A673 (cell line): ENCODE measurements around the gene ZCCHC24. TPM values are rescaled to one million over a fixed set of nuclear protein-coding genes. Genes with fewer than 3 reads are reported as not detected.

Source experiments
- BruUV-seq: library from RNA; stranded (reverse); fragments of 400-500 nt; replicated peaks from 2 replicates; lab custom pipeline; 2021; lab: Mats Ljungman, UMichigan
- CTCF ChIA-PET: fragments of 300-600 bp; sonication (Branson Sonifier 250); formaldehyde crosslinking; loops from one replicate; lab custom pipeline; 2022; ENCODE audit warnings: antibody characterized with exemption; lab: Charles Lee
- POLR2A ChIA-PET: fragments of 300-600 bp; sonication (Branson Sonifier 250); formaldehyde crosslinking; loops from one replicate; lab custom pipeline; 2022; ENCODE audit warnings: antibody characterized with exemption; ENCODE audit not compliant: low non-redundant PET; lab: Charles Lee
- DNase-seq: peaks from one replicate; pipeline ENCODE4 v3.0.0-alpha.2; 2015; ENCODE audit warnings: low spot score
- H3K27ac ChIP-seq: fragments of 200-600 bp; sonication (generic); 2 replicates; pipeline ENCODE4 v1.5.1; 2016; ENCODE audit warnings: mixed run types, low read depth, mild to moderate bottlenecking, mixed read lengths, antibody characterized with exemption, low read length; ENCODE audit not compliant: poor library complexity, severe bottlenecking
- H3K27me3 ChIP-seq: fragments of 200-600 bp; sonication (generic); replicated peaks from 2 replicates; pipeline ENCODE4 v1.6.1; 2017; ENCODE audit warnings: mixed run types, low read depth, mild to moderate bottlenecking, mixed read lengths, antibody characterized with exemption, low read length; ENCODE audit not compliant: insufficient read depth, poor library complexity
- H3K36me3 ChIP-seq: fragments of 200-600 bp; sonication (generic); 2 replicates; pipeline ENCODE4 v1.6.1; 2016; ENCODE audit warnings: mixed run types, mild to moderate bottlenecking, mixed read lengths, antibody characterized with exemption, low read length; ENCODE audit not compliant: insufficient read depth, poor library complexity, severe bottlenecking
- H3K4me1 ChIP-seq: fragments of 200-600 bp; sonication (generic); 2 replicates; pipeline ENCODE4 v1.6.1; 2017; ENCODE audit warnings: mixed run types, mild to moderate bottlenecking, mixed read lengths, antibody characterized with exemption, low read length; ENCODE audit not compliant: insufficient read depth, poor library complexity, severe bottlenecking
- H3K4me3 ChIP-seq: fragments of 200-600 bp; sonication (generic); 2 replicates; pipeline ENCODE4 v1.5.1; 2016; ENCODE audit warnings: low read depth, mixed run types, mild to moderate bottlenecking, mixed read lengths, low read length; ENCODE audit not compliant: poor library complexity, severe bottlenecking
- H3K9me3 ChIP-seq: fragments of 200-600 bp; sonication (generic); 2 replicates; pipeline ENCODE4 v1.6.1; 2016; ENCODE audit warnings: mixed run types, low read depth, mild to moderate bottlenecking, mixed read lengths, antibody characterized with exemption, low read length; ENCODE audit not compliant: poor library complexity, severe bottlenecking
- CTCF ChIP-seq: fragments of 300-800, 200-600 bp; sonication (generic); conservative IDR thresholded peaks from 2 replicates; pipeline ENCODE4 v1.5.1; 2017; ENCODE audit warnings: low read depth, mild to moderate bottlenecking, antibody characterized with exemption, low read length, moderate library complexity, mixed read lengths
- EZH2 ChIP-seq: fragments of 200-600 bp; sonication (generic); IDR thresholded peaks from 2 replicates; pipeline ENCODE4 v1.6.1; 2017; ENCODE audit warnings: borderline replicate concordance, low read depth, mild to moderate bottlenecking, mixed read lengths, antibody characterized with exemption, low read length; ENCODE audit not compliant: poor library complexity, severe bottlenecking
- intact Hi-C: fragments of 100-400 bp; cut with micrococcal nuclease; formaldehyde crosslinking; loops from one replicate; pipeline ENCODE4 v1.10.0; 2022; ENCODE audit not compliant: unreplicated experiment
- total RNA-seq: library from RNA; stranded (reverse); gene quantifications from 2 replicates; pipeline ENCODE4 v1.2.3, GENCODE V29; 2021

Gene ZCCHC24
- total RNA-seq, 1 experiment from 2014 or later: 9.8 TPM

GRCh38 chr10:79477456-79477855 lies 32.0 kb upstream of the ZCCHC24 start:
- Histone ChIP-seq H3K9me3 (no peaks in the 10 kb centered on the region), H3K4me1 (peaks cover 4% of the 10 kb centered on the region), H3K27ac (no peak overlapping the region), H3K4me3 (no peak overlapping the region), H3K27me3 (no peaks in the 10 kb centered on the region), H3K36me3 (no peaks in the 10 kb centered on the region)
- POLR2A ChIA-PET: interaction anchor here (0.6 kb wide), 1 partner anchor 118 kb away, joined by 3 read pairs; no protein-coding TSS in a partner anchor
- intact Hi-C loops: no loop called here
- TF ChIP-seq EZH2 (no peak), CTCF (no peak)
- no TSS peak for BruUV-seq
- CTCF ChIA-PET: no interaction called here
- no peak for DNase-seq

GRCh38 chr10:79476645-79477044 lies 31.2 kb upstream of the ZCCHC24 start:
- Histone ChIP-seq H3K36me3 (no peaks in the 10 kb centered on the region), H3K27ac (no peak overlapping the region), H3K9me3 (no peaks in the 10 kb centered on the region), H3K27me3 (no peaks in the 10 kb centered on the region), H3K4me3 (no peak overlapping the region), H3K4me1 (no peaks in the 10 kb centered on the region)
- no TSS peak for BruUV-seq
- no peak for DNase-seq
- ChIA-PET CTCF (no interaction called here), POLR2A (no interaction called here)
- intact Hi-C loops: no loop called here
- no peak for TF ChIP-seq CTCF
- no peak for TF ChIP-seq EZH2

GRCh38 chr10:79475877-79476276 lies 30.5 kb upstream of the ZCCHC24 start:
- intact Hi-C loops: no loop called here
- Histone ChIP-seq H3K4me3 (no peak overlapping the region), H3K27ac (no peak overlapping the region), H3K4me1 (no peaks in the 10 kb centered on the region), H3K36me3 (no peaks in the 10 kb centered on the region), H3K9me3 (no peaks in the 10 kb centered on the region), H3K27me3 (no peaks in the 10 kb centered on the region)
- ChIA-PET CTCF (no interaction called here), POLR2A (no interaction called here)
- no TSS peak for BruUV-seq
- DNase-seq: no peak
- no peak for TF ChIP-seq EZH2
- no peak for TF ChIP-seq CTCF
